MCF 10A (cell line): Measurements from ENCODE around the gene MYO3A. TPM values are rescaled to one million over a fixed set of nuclear protein-coding genes. Genes with fewer than 3 reads are reported as not detected.

Experiments
- BruUV-seq: library from RNA; stranded (reverse); fragments of 400-500 nt; replicated peaks from 2 replicates; lab custom pipeline; 2021; lab: Mats Ljungman, UMichigan
- CTCF ChIA-PET: fragments of 300-600 bp; sonication (Branson Sonifier 250); formaldehyde crosslinking; extraction: SDS; loops from one replicate; lab custom pipeline; 2021; ENCODE audit warnings: antibody characterized with exemption, inconsistent platforms; lab: Yijun Ruan, JAX
- POLR2A ChIA-PET: fragments of 300-600, 350-650 bp; sonication (Branson Sonifier 250); formaldehyde crosslinking; extraction: SDS; loops from one replicate; lab custom pipeline; 2020; ENCODE audit warnings: antibody characterized with exemption, inconsistent platforms; lab: Yijun Ruan, JAX
- DNase-seq: peaks from one replicate; pipeline ENCODE4 v3.0.0-alpha.2; 2018; ENCODE audit not compliant: unreplicated experiment
- H3K27ac Mint-ChIP-seq: one replicate; pipeline ENCODE4 v1.8.0; 2022; ENCODE audit warnings: mild to moderate bottlenecking, low read depth, mixed read lengths; ENCODE audit not compliant: unreplicated experiment
- H3K27me3 Mint-ChIP-seq: one replicate; pipeline ENCODE4 v1.8.0; 2022; ENCODE audit warnings: mixed read lengths; ENCODE audit not compliant: insufficient read depth, unreplicated experiment
- H3K36me3 Mint-ChIP-seq: one replicate; pipeline ENCODE4 v1.8.0; 2022; ENCODE audit warnings: mild to moderate bottlenecking, moderate library complexity, mixed read lengths; ENCODE audit not compliant: insufficient read depth, unreplicated experiment
- H3K4me1 Mint-ChIP-seq: one replicate; pipeline ENCODE4 v1.8.0; 2022; ENCODE audit warnings: mixed read lengths; ENCODE audit not compliant: insufficient read depth, unreplicated experiment
- H3K4me3 Mint-ChIP-seq: one replicate; pipeline ENCODE4 v1.8.0; 2022; ENCODE audit warnings: mild to moderate bottlenecking, moderate library complexity, mixed read lengths; ENCODE audit not compliant: unreplicated experiment
- H3K9me3 Mint-ChIP-seq: one replicate; pipeline ENCODE4 v1.8.0; 2022; ENCODE audit warnings: mixed read lengths; ENCODE audit not compliant: unreplicated experiment
- CTCF ChIP-seq: fragments of 200-600 bp; IDR thresholded peaks from one replicate; pipeline ENCODE4 v1.8.0; 2022; ENCODE audit warnings: antibody characterized with exemption, mild to moderate bottlenecking; ENCODE audit not compliant: unreplicated experiment
- intact Hi-C: fragments of 100-400 bp; cut with micrococcal nuclease; formaldehyde crosslinking; loops from 2 replicates; pipeline ENCODE4 v1.14.1; 2022
- total RNA-seq: library from RNA; stranded (reverse); gene quantifications from 2 replicates; pipeline ENCODE4 v1.2.3, GENCODE V29; 2022

MYO3A gene
- total RNA-seq, 1 experiment from 2014 or later = not detected

GRCh38 chr10:26173837-26174236, 239.8 kb downstream of the MYO3A start:
- CTCF ChIA-PET = interaction anchor here (0.7 kb wide), 2 partner anchors 67 to 415 kb away, joined by 3 to 4 read pairs; no protein-coding TSS in a partner anchor
- Mint-ChIP-seq H3K4me1 (no peaks in the 10 kb centered on the region), H3K4me3 (no peak overlapping the region), H3K27me3 (peaks cover 64% of the 10 kb centered on the region), H3K27ac (no peak overlapping the region), H3K36me3 (no peaks in the 10 kb centered on the region), H3K9me3 (no peaks in the 10 kb centered on the region)
- POLR2A ChIA-PET = no interaction called here
- no TSS peak for BruUV-seq
- DNase-seq = no peak
- no peak for TF ChIP-seq CTCF
- intact Hi-C loops = no loop called here

- Mint-ChIP-seq H3K4me3 (no peak overlapping the region), H3K27me3 (peaks cover 58% of the 10 kb centered on the region), H3K36me3 (no peaks in the 10 kb centered on the region), H3K9me3 (no peaks in the 10 kb centered on the region), H3K27ac (no peak overlapping the region), H3K4me1 (no peaks in the 10 kb centered on the region)
- intact Hi-C loops = no loop called here
- ChIA-PET POLR2A (no interaction called here), CTCF (no interaction called here)
- no TSS peak for BruUV-seq
- no peak for DNase-seq
- no peak for TF ChIP-seq CTCF
These were observed 243.3 kb downstream of the MYO3A start for GRCh38 chr10:26177341-26177740.

DNA sequence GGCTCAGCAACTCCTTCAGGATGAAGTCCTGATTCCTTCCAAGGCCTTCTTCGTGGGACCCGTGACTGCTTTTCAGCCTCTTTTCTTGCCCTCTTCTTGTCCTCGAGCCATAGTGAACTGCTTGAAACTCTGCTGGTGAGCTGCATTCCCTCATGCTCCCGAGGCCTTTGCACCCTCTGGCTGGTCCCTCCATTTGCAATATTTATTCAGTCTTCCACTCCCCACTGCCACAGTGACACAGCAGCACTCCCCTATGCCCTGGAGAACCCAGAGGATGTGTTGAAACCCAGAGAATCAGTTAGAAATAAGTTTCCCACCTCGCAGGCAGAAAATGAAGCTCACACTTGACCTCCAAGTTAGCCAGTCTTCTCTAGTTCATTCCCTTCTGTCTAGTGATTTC, 260.2 kb downstream of the MYO3A start:
- intact Hi-C loops = no loop called here
- no peak for DNase-seq
- peaks cover 6% of the 10 kb centered on the region for H3K27me3 Mint-ChIP-seq
- no peak overlapping the region for H3K27ac Mint-ChIP-seq
- H3K4me3 Mint-ChIP-seq = no peak overlapping the region
- no peaks in the 10 kb centered on the region for H3K36me3 Mint-ChIP-seq
- H3K9me3 Mint-ChIP-seq = no peaks in the 10 kb centered on the region
- no TSS peak for BruUV-seq
- POLR2A ChIA-PET = no interaction called here
- no peak for TF ChIP-seq CTCF
- CTCF ChIA-PET = no interaction called here
- H3K4me1 Mint-ChIP-seq = no peaks in the 10 kb centered on the region

GRCh38 chr10:26197248-26197647, 263.2 kb downstream of the MYO3A start:
- H3K27me3 Mint-ChIP-seq = no peaks in the 10 kb centered on the region
- no peaks in the 10 kb centered on the region for H3K4me1 Mint-ChIP-seq
- no peak for DNase-seq
- CTCF ChIA-PET = no interaction called here
- no peaks in the 10 kb centered on the region for H3K36me3 Mint-ChIP-seq
- H3K27ac Mint-ChIP-seq = no peak overlapping the region
- intact Hi-C loops = no loop called here
- TF ChIP-seq CTCF = no peak
- H3K9me3 Mint-ChIP-seq = no peaks in the 10 kb centered on the region
- H3K4me3 Mint-ChIP-seq = no peak overlapping the region
- BruUV-seq = no TSS peak
- POLR2A ChIA-PET = no interaction called here
